HEK293 (cell line): Measurements from ENCODE around the gene PRRT1.

Experiments
- CTCF ChIA-PET: fragments of 350-600 bp; formaldehyde crosslinking; extraction: SDS; loops from one replicate; lab custom pipeline; 2021; ENCODE audit warnings: antibody characterized with exemption; lab: Yijun Ruan, JAX
- POLR2A ChIA-PET: fragments of 300-600 bp; formaldehyde crosslinking; extraction: SDS; loops from one replicate; lab custom pipeline; 2020; ENCODE audit warnings: antibody characterized with exemption, inconsistent platforms; lab: Yijun Ruan, JAX
- H3K27ac ChIP-seq: fragments of 200-500 bp; sonication (Bioruptor generic); 2 replicates; pipeline ENCODE4 v1.5.1; 2014; ENCODE audit warnings: low read depth, low read length, control low read depth, inconsistent platforms; ENCODE audit errors: extremely low read depth
- H3K36me3 ChIP-seq, 2 experiments: fragments of 200-500 bp in 1 of 2; sonication (Bioruptor generic) in 1 of 2; 1 replicate in 1 of 2; 2 replicates in 1 of 2; pipeline ENCODE4 v1.5.1; 2014 to 2017; ENCODE audit warnings: inconsistent platforms in 2 of 2, low read length in 2 of 2; ENCODE audit not compliant: control insufficient read depth in 2 of 2, insufficient read depth in 1 of 2
- H3K4me1 ChIP-seq: fragments of 200-500 bp; sonication (Bioruptor generic); 2 replicates; pipeline ENCODE4 v1.5.1; 2014; ENCODE audit warnings: mild to moderate bottlenecking, low read length, inconsistent platforms; ENCODE audit not compliant: control insufficient read depth, insufficient read depth
- H3K4me3 ChIP-seq: 2 replicates; pipeline ENCODE4 v1.5.1; 2011; ENCODE audit warnings: low read depth, mild to moderate bottlenecking, control low read depth, low read length, moderate library complexity
- H3K9me3 ChIP-seq: fragments of 200-500 bp; sonication (Bioruptor generic); 2 replicates; pipeline ENCODE4 v1.5.1; 2014; ENCODE audit warnings: low read depth, low read length, inconsistent platforms; ENCODE audit not compliant: control insufficient read depth, insufficient read depth
- EGR2 ChIP-seq: fragments of 450-650 bp; formaldehyde crosslinking; IDR thresholded peaks from 2 replicates; pipeline ENCODE4 v1.5.1; 2016; ENCODE audit warnings: low read depth, missing biosample characterization, missing genetic modification characterization
- GLIS1 ChIP-seq: fragments of 450-650 bp; formaldehyde crosslinking; IDR thresholded peaks from 2 replicates; pipeline ENCODE4 v1.5.1; 2016; ENCODE audit warnings: missing biosample characterization, missing genetic modification characterization
- IKZF3 ChIP-seq: fragments of 450-650 bp; IDR thresholded peaks from 2 replicates; pipeline ENCODE4 v1.5.0; 2018; ENCODE audit warnings: missing biosample characterization, mild to moderate bottlenecking, missing genetic modification characterization, moderate library complexity
- MYNN ChIP-seq: fragments of 450-650 bp; formaldehyde crosslinking; IDR thresholded peaks from 2 replicates; pipeline ENCODE4 v1.5.1; 2016; ENCODE audit warnings: missing biosample characterization, missing genetic modification characterization, borderline replicate concordance
- SETDB1 ChIP-seq: IDR thresholded peaks from one replicate; pipeline ENCODE4 v1.6.1; 2017; ENCODE audit warnings: mild to moderate bottlenecking, low read length, moderate library complexity, mixed read lengths; ENCODE audit not compliant: insufficient read length
- WT1 ChIP-seq: fragments of 450-650 bp; formaldehyde crosslinking; IDR thresholded peaks from 2 replicates; pipeline ENCODE4 v1.5.1; 2016; ENCODE audit warnings: missing biosample characterization, missing genetic modification characterization
- YY1 ChIP-seq: fragments of 450-650 bp; formaldehyde crosslinking; IDR thresholded peaks from 2 replicates; pipeline ENCODE4 v1.5.1; 2018; ENCODE audit warnings: missing biosample characterization, missing genetic modification characterization
- ZBTB7A ChIP-seq: fragments of 450-650 bp; formaldehyde crosslinking; IDR thresholded peaks from 2 replicates; pipeline ENCODE4 v1.5.1; 2016; ENCODE audit warnings: low read depth, missing biosample characterization, missing genetic modification characterization
- ZFP69B ChIP-seq: fragments of 450-650 bp; formaldehyde crosslinking; IDR thresholded peaks from 2 replicates; pipeline ENCODE4 v1.5.1; 2016; ENCODE audit warnings: missing biosample characterization, missing genetic modification characterization
- ZNF10 ChIP-seq: fragments of 450-650 bp; formaldehyde crosslinking; IDR thresholded peaks from 2 replicates; pipeline ENCODE4 v1.5.1; 2017; ENCODE audit warnings: missing biosample characterization, missing genetic modification characterization
- ZNF133 ChIP-seq: fragments of 450-650 bp; formaldehyde crosslinking; IDR thresholded peaks from 2 replicates; pipeline ENCODE4 v1.5.1; 2016; ENCODE audit warnings: missing biosample characterization, missing genetic modification characterization
- ZNF341 ChIP-seq: fragments of 450-650 bp; formaldehyde crosslinking; IDR thresholded peaks from 2 replicates; pipeline ENCODE4; 2016; ENCODE audit warnings: low read depth, missing biosample characterization, missing genetic modification characterization
- ZNF354C ChIP-seq: fragments of 450-650 bp; formaldehyde crosslinking; IDR thresholded peaks from 2 replicates; pipeline ENCODE4 v1.5.1; 2016; ENCODE audit warnings: missing biosample characterization, missing genetic modification characterization, low read depth, borderline replicate concordance
- ZNF571 ChIP-seq: fragments of 450-650 bp; formaldehyde crosslinking; IDR thresholded peaks from 2 replicates; pipeline ENCODE4 v1.5.0; 2017; ENCODE audit warnings: missing biosample characterization, missing genetic modification characterization
- ZSCAN30 ChIP-seq: fragments of 450-650 bp; IDR thresholded peaks from 2 replicates; pipeline ENCODE4 v1.5.1; 2018; ENCODE audit warnings: missing biosample characterization, mild to moderate bottlenecking, missing genetic modification characterization, moderate library complexity
- TF ChIP-seq, protein P1 (sequence below): fragments of 450-650 bp; formaldehyde crosslinking; IDR thresholded peaks from 2 replicates; pipeline ENCODE4 v1.5.1; 2016; ENCODE audit warnings: missing biosample characterization, missing genetic modification characterization
- TF ChIP-seq, protein P2 (sequence below): sonication (generic); formaldehyde crosslinking; IDR thresholded peaks from 2 replicates; pipeline ENCODE4 v1.8.1; 2022; ENCODE audit warnings: mild to moderate bottlenecking, moderate library complexity, missing genetic modification reagents
- TF ChIP-seq, protein P3 (sequence below): fragments of 450-650 bp; formaldehyde crosslinking; IDR thresholded peaks from 2 replicates; pipeline ENCODE4 v1.5.1; 2016; ENCODE audit warnings: missing biosample characterization, missing genetic modification characterization
- TF ChIP-seq, protein P4 (sequence below): fragments of 450-650 bp; formaldehyde crosslinking; IDR thresholded peaks from 2 replicates; pipeline ENCODE4 v1.5.1; 2017; ENCODE audit warnings: missing biosample characterization, missing genetic modification characterization
- TF ChIP-seq, protein P5 (sequence below): fragments of 450-650 bp; formaldehyde crosslinking; conservative IDR thresholded peaks from 2 replicates; pipeline ENCODE4 v1.5.1; 2016; ENCODE audit warnings: low read depth, missing biosample characterization, missing genetic modification characterization

Gene PRRT1

DNA sequence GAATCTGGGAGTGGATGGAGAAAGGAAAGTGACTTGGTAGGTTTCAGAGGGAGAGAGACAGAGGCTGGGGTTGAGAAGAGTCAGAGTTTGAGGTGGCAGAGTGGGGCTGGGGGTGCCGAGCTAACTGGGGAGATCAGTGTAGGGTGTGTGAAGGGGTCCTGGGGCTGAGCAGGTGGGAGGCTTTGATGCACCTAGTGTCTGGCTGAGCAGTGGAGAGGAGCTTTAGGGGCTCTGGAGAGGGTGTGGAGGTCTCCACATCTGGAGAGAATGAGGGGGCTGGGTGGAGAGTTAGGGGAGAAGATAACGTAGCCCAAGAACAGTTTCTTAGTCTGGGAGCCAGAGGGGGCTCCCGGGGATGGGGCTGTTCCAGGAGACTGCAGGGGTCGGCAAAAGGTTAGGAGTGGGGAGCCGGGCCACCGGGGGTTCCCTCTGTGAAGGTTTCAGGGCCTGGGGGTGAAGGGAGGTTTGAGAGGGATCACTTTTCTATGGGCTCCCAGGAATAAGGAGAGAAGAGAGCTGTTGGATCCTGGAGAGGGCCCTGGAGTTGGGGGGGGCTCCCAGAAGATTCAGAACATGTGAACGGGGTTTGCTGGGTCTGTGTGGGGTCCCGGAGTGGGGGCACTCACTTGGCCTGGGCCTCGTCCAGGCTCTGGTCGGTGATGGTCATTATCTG is 37.5 kb upstream of the PRRT1 start (continued):
- TF ChIP-seq ZNF571 (tag by site-specific recombination) = no peak
- peak; percentile 58; the same call in 1 of the 2 replicates for TF ChIP-seq GLIS1 (tag by site-specific recombination)
- peak; percentile 19; the same call in 1 of the 2 replicates for TF ChIP-seq ZBTB7A (tag by site-specific recombination)

DNA sequence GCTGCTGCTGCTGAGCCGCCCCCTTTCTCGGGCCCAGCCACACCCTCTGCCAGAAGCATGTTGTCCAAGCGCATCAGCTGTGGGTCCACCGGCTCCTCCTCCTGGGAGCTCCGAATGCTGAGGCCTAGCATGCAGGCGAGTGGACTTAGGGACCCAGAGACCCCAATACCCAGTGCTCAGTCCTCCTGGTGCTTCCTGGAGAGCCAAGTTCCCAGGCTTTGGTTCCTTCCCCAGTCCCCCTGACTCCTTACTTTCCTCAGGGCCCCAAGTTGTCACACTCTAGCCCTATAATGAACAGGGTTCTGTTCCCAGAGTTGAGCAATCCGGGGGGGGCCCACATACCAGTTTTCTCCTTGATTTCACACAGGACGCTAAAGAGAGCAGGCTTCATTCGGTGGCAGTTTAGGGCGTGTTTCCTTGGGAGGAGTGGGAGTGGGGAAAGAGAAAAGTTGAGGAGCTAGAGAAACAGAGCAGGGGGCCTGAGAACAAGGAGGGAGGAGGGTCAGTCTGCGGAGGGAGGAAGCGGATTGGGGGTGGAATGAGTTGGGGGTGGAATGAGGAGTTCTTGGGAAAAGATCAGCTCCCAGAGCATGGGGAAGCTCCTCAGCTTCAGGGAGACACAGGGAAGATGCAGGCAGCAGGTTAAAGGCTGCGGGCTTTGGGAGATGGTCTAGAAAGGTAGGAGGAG is 36.8 kb upstream of the PRRT1 start:
- Histone ChIP-seq H3K4me3 (peak overlapping the region; percentile 62), H3K4me1 (peaks cover 6% of the 10 kb centered on the region), H3K9me3 (no peaks in the 10 kb centered on the region), H3K36me3 (peaks cover 0 to 36% of the 10 kb centered on the region in 2 experiments; a peak in 1 of 3 replicates), H3K27ac (peak overlapping the region; percentile 77)
- TF ChIP-seq ZSCAN30 (tag by site-specific recombination) (no peak), ZFP69B (tag by site-specific recombination) (peak; percentile 82), ZNF133 (tag by site-specific recombination) (no peak), EGR2 (tag by site-specific recombination) (peak; percentile 32; the same call in 1 of the 2 replicates), ZNF10 (no peak), MYNN (tag by site-specific recombination) (no peak), SETDB1 (no peak), YY1 (tag by site-specific recombination) (no peak), IKZF3 (tag by site-specific recombination) (0 out of 2 replicates have a peak, but pooled peaks have one; percentile 26), WT1 (tag by site-specific recombination) (peak; percentile 46; the same call in 1 of the 2 replicates), ZNF354C (no peak), ZNF341 (tag by site-specific recombination) (no peak)
- TF ChIP-seq, protein P1, sequence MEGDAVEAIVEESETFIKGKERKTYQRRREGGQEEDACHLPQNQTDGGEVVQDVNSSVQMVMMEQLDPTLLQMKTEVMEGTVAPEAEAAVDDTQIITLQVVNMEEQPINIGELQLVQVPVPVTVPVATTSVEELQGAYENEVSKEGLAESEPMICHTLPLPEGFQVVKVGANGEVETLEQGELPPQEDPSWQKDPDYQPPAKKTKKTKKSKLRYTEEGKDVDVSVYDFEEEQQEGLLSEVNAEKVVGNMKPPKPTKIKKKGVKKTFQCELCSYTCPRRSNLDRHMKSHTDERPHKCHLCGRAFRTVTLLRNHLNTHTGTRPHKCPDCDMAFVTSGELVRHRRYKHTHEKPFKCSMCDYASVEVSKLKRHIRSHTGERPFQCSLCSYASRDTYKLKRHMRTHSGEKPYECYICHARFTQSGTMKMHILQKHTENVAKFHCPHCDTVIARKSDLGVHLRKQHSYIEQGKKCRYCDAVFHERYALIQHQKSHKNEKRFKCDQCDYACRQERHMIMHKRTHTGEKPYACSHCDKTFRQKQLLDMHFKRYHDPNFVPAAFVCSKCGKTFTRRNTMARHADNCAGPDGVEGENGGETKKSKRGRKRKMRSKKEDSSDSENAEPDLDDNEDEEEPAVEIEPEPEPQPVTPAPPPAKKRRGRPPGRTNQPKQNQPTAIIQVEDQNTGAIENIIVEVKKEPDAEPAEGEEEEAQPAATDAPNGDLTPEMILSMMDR = no peak
- TF ChIP-seq, protein P2, sequence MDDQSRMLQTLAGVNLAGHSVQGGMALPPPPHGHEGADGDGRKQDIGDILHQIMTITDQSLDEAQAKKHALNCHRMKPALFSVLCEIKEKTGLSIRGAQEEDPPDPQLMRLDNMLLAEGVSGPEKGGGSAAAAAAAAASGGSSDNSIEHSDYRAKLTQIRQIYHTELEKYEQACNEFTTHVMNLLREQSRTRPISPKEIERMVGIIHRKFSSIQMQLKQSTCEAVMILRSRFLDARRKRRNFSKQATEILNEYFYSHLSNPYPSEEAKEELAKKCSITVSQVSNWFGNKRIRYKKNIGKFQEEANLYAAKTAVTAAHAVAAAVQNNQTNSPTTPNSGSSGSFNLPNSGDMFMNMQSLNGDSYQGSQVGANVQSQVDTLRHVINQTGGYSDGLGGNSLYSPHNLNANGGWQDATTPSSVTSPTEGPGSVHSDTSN (CRISPR knock-in tag) = no peak
- TF ChIP-seq, protein P3, sequence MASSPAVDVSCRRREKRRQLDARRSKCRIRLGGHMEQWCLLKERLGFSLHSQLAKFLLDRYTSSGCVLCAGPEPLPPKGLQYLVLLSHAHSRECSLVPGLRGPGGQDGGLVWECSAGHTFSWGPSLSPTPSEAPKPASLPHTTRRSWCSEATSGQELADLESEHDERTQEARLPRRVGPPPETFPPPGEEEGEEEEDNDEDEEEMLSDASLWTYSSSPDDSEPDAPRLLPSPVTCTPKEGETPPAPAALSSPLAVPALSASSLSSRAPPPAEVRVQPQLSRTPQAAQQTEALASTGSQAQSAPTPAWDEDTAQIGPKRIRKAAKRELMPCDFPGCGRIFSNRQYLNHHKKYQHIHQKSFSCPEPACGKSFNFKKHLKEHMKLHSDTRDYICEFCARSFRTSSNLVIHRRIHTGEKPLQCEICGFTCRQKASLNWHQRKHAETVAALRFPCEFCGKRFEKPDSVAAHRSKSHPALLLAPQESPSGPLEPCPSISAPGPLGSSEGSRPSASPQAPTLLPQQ (tag by site-specific recombination) = peak; percentile 82
- TF ChIP-seq, protein P4, sequence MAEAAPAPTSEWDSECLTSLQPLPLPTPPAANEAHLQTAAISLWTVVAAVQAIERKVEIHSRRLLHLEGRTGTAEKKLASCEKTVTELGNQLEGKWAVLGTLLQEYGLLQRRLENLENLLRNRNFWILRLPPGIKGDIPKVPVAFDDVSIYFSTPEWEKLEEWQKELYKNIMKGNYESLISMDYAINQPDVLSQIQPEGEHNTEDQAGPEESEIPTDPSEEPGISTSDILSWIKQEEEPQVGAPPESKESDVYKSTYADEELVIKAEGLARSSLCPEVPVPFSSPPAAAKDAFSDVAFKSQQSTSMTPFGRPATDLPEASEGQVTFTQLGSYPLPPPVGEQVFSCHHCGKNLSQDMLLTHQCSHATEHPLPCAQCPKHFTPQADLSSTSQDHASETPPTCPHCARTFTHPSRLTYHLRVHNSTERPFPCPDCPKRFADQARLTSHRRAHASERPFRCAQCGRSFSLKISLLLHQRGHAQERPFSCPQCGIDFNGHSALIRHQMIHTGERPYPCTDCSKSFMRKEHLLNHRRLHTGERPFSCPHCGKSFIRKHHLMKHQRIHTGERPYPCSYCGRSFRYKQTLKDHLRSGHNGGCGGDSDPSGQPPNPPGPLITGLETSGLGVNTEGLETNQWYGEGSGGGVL (tag by site-specific recombination) = 0 out of 2 replicates have a peak, but pooled peaks have one; percentile 23
- TF ChIP-seq, protein P5, sequence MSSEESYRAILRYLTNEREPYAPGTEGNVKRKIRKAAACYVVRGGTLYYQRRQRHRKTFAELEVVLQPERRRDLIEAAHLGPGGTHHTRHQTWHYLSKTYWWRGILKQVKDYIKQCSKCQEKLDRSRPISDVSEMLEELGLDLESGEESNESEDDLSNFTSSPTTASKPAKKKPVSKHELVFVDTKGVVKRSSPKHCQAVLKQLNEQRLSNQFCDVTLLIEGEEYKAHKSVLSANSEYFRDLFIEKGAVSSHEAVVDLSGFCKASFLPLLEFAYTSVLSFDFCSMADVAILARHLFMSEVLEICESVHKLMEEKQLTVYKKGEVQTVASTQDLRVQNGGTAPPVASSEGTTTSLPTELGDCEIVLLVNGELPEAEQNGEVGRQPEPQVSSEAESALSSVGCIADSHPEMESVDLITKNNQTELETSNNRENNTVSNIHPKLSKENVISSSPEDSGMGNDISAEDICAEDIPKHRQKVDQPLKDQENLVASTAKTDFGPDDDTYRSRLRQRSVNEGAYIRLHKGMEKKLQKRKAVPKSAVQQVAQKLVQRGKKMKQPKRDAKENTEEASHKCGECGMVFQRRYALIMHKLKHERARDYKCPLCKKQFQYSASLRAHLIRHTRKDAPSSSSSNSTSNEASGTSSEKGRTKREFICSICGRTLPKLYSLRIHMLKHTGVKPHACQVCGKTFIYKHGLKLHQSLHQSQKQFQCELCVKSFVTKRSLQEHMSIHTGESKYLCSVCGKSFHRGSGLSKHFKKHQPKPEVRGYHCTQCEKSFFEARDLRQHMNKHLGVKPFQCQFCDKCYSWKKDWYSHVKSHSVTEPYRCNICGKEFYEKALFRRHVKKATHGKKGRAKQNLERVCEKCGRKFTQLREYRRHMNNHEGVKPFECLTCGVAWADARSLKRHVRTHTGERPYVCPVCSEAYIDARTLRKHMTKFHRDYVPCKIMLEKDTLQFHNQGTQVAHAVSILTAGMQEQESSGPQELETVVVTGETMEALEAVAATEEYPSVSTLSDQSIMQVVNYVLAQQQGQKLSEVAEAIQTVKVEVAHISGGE (tag by site-specific recombination) = no peak
- ChIA-PET POLR2A (interaction anchor here (1.2 to 1.9 kb wide), 3 partner anchors 10 to 20 kb away, joined by 3 to 5 read pairs (median 5); partner anchors contain the start of genes AGPAT1 and RNF5), CTCF (interaction anchor here (0.6 to 1.1 kb wide), 3 partner anchors 66 to 756 kb away, joined by 3 to 5 read pairs (median 3); no protein-coding TSS in a partner anchor)
